IMR-90 (cell line): ENCODE data around the gene PLAAT3. TPM values are rescaled to one million over a fixed set of nuclear protein-coding genes. Genes with fewer than 3 reads are reported as not detected.

Source experiments
- ATAC-seq: fragments of 200-7000 bp; cut with Tn5 transposase; 2 replicates; pipeline ENCODE4 v1.9.1; 2020; ENCODE audit warnings: low read depth, mild to moderate bottlenecking, moderate library complexity
- BruUV-seq: library from RNA; stranded (reverse); fragments of 400-500 nt; replicated peaks from 2 replicates; lab custom pipeline; 2021; lab: Mats Ljungman, UMichigan
- CTCF ChIA-PET: fragments of 300-600 bp; formaldehyde crosslinking; extraction: SDS; loops from one replicate; lab custom pipeline; 2021; ENCODE audit warnings: antibody characterized with exemption; lab: Yijun Ruan, JAX
- POLR2A ChIA-PET: fragments of 300-600 bp; sonication (Branson Sonifier 250); formaldehyde crosslinking; loops from one replicate; lab custom pipeline; 2022; ENCODE audit warnings: antibody characterized with exemption; ENCODE audit not compliant: unreplicated experiment; lab: Charles Lee
- DNase-seq: peaks from one replicate; pipeline ENCODE4 v3.0.0; 2013
- H2AFZ ChIP-seq: replicated peaks from 2 replicates; pipeline ENCODE3; 2013; ENCODE audit warnings: low read length, mild to moderate bottlenecking; ENCODE audit not compliant: poor library complexity
- H2AK5ac ChIP-seq: 2 replicates; pipeline ENCODE4 v1.6.1; 2013; ENCODE audit warnings: low read depth, low read length, inconsistent platforms
- H2AK9ac ChIP-seq: replicated peaks from 2 replicates; pipeline ENCODE3; 2013; ENCODE audit warnings: mild to moderate bottlenecking, low read depth, low read length, moderate library complexity; ENCODE audit not compliant: poor library complexity
- H2BK120ac ChIP-seq: 2 replicates; pipeline ENCODE4 v1.6.1; 2013; ENCODE audit warnings: low read depth, low read length, inconsistent platforms
- H2BK15ac ChIP-seq: 3 replicates; pipeline ENCODE4 v1.6.1; 2013; ENCODE audit warnings: low read depth, low read length, inconsistent platforms
- H2BK20ac ChIP-seq: 2 replicates; pipeline ENCODE4 v1.6.1; 2013; ENCODE audit warnings: low read depth, mild to moderate bottlenecking, inconsistent platforms, low read length, moderate library complexity
- H2BK5ac ChIP-seq: 2 replicates; pipeline ENCODE4 v1.6.1; 2013; ENCODE audit warnings: mild to moderate bottlenecking, low read depth, low read length, inconsistent platforms; ENCODE audit not compliant: poor library complexity, severe bottlenecking
- H3K14ac ChIP-seq: replicated peaks from 2 replicates; pipeline ENCODE4 v1.6.1; 2013; ENCODE audit warnings: low read depth, low read length, inconsistent platforms
- H3K18ac ChIP-seq: 2 replicates; pipeline ENCODE4 v1.6.1; 2013; ENCODE audit warnings: low read depth, low read length, control low read depth
- H3K23ac ChIP-seq: 2 replicates; pipeline ENCODE4 v1.6.1; 2013; ENCODE audit warnings: low read depth, low read length, inconsistent platforms
- H3K27ac ChIP-seq: 2 replicates; pipeline ENCODE4 v1.5.1; 2013; ENCODE audit warnings: mild to moderate bottlenecking, control low read depth, low read length; ENCODE audit not compliant: insufficient read depth
- H3K27me3 ChIP-seq: 2 replicates; pipeline ENCODE4 v1.6.1; 2013; ENCODE audit warnings: low read length; ENCODE audit not compliant: control insufficient read depth, insufficient read depth
- H3K36me3 ChIP-seq: 2 replicates; pipeline ENCODE4 v1.6.1; 2013; ENCODE audit warnings: low read length, mixed read lengths; ENCODE audit not compliant: control insufficient read depth, insufficient read depth
- H3K4ac ChIP-seq: 2 replicates; pipeline ENCODE4 v1.6.1; 2013; ENCODE audit warnings: low read depth, low read length, inconsistent platforms
- H3K4me1 ChIP-seq: 2 replicates; pipeline ENCODE4 v1.6.1; 2013; ENCODE audit warnings: low read length, mixed read lengths; ENCODE audit not compliant: control insufficient read depth, insufficient read depth
- H3K4me2 ChIP-seq: 2 replicates; pipeline ENCODE4 v1.6.1; 2013; ENCODE audit warnings: low read depth, mild to moderate bottlenecking, control low read depth, low read length, moderate library complexity
- H3K4me3 ChIP-seq: 2 replicates; pipeline ENCODE4 v1.5.1; 2013; ENCODE audit warnings: low read depth, mild to moderate bottlenecking, control low read depth, low read length, moderate library complexity; ENCODE audit not compliant: insufficient read depth
- H3K56ac ChIP-seq: 2 replicates; pipeline ENCODE4 v1.6.1; 2013; ENCODE audit warnings: low read length, inconsistent platforms; ENCODE audit not compliant: insufficient read depth; ENCODE audit errors: extremely low read depth
- H3K79me1 ChIP-seq, 2 experiments: 2 replicates each; pipeline ENCODE4 v1.6.1; 2013; ENCODE audit warnings: low read length in 2 of 2, inconsistent platforms in 1 of 2, low read depth in 1 of 2
- H3K9ac ChIP-seq: 2 replicates; pipeline ENCODE4 v1.6.1; 2013; ENCODE audit warnings: low read depth, low read length, control low read depth
- H3K9me1 ChIP-seq: 2 replicates; pipeline ENCODE4 v1.6.1; 2013; ENCODE audit warnings: low read length, inconsistent platforms; ENCODE audit not compliant: insufficient read depth
- H3K9me3 ChIP-seq: 2 replicates; pipeline ENCODE4 v1.6.1; 2013; ENCODE audit warnings: low read length; ENCODE audit not compliant: control insufficient read depth, insufficient read depth
- H4K20me1 ChIP-seq: 2 replicates; pipeline ENCODE4 v1.6.1; 2013; ENCODE audit warnings: low read length, inconsistent platforms; ENCODE audit not compliant: insufficient read depth
- H4K5ac ChIP-seq: 2 replicates; pipeline ENCODE4 v1.6.1; 2013; ENCODE audit warnings: mild to moderate bottlenecking, low read depth, low read length, control low read depth
- H4K8ac ChIP-seq, 2 experiments: 2 replicates each; pipeline ENCODE4 v1.6.1; 2013; ENCODE audit warnings: low read depth in 2 of 2, low read length in 2 of 2, control low read depth in 1 of 2, inconsistent platforms in 1 of 2
- H4K91ac ChIP-seq: 2 replicates; pipeline ENCODE4 v1.6.1; 2013; ENCODE audit warnings: low read depth, low read length, inconsistent platforms; ENCODE audit not compliant: insufficient read depth
- BHLHE40 ChIP-seq: fragments of 150-350 bp; IDR thresholded peaks from 2 replicates; pipeline ENCODE4 v1.6.1; 2016; ENCODE audit warnings: mild to moderate bottlenecking, low read depth, low read length
- CEBPB ChIP-seq: IDR thresholded peaks from 2 replicates; pipeline ENCODE4 v1.6.1; 2012; ENCODE audit warnings: low read depth, low read length, improper control_type of control experiment
- CHD1 ChIP-seq: IDR thresholded peaks from 2 replicates; pipeline ENCODE4 v1.6.1; 2012; ENCODE audit warnings: low read depth, low read length, improper control_type of control experiment
- CTCF ChIP-seq: conservative IDR thresholded peaks from 2 replicates; pipeline ENCODE4 v1.5.1; 2012; ENCODE audit warnings: mild to moderate bottlenecking, low read depth, low read length, improper control_type of control experiment
- ELK1 ChIP-seq: fragments of 150-350 bp; IDR thresholded peaks from 2 replicates; pipeline ENCODE4 v1.6.1; 2016; ENCODE audit warnings: low read depth, mild to moderate bottlenecking, low read length, moderate library complexity, borderline replicate concordance
- FOS ChIP-seq: fragments of 150-350 bp; IDR thresholded peaks from 2 replicates; pipeline ENCODE4 v1.6.1; 2016; ENCODE audit warnings: low read depth, low read length
- MAFK ChIP-seq: IDR thresholded peaks from 2 replicates; pipeline ENCODE4 v1.6.1; 2012; ENCODE audit warnings: low read depth, low read length, improper control_type of control experiment
- MAZ ChIP-seq: IDR thresholded peaks from 2 replicates; pipeline ENCODE4 v1.6.1; 2012; ENCODE audit warnings: low read depth, mild to moderate bottlenecking, low read length, improper control_type of control experiment, moderate library complexity, borderline replicate concordance
- MXI1 ChIP-seq: IDR thresholded peaks from 2 replicates; pipeline ENCODE4 v1.6.1; 2012; ENCODE audit warnings: low read depth, mild to moderate bottlenecking, low read length, moderate library complexity, borderline replicate concordance
- NFE2L2 ChIP-seq: fragments of 150-350 bp; IDR thresholded peaks from 2 replicates; pipeline ENCODE4 v1.6.1; 2016; ENCODE audit warnings: low read depth, mild to moderate bottlenecking, low read length
- POLR2A ChIP-seq: IDR thresholded peaks from 2 replicates; pipeline ENCODE4 v1.6.1; 2012; ENCODE audit warnings: mild to moderate bottlenecking, low read depth, low read length
- RAD21 ChIP-seq: IDR thresholded peaks from 2 replicates; pipeline ENCODE4 v1.6.1; 2012; ENCODE audit warnings: low read length, improper control_type of control experiment
- RCOR1 ChIP-seq: IDR thresholded peaks from 2 replicates; pipeline ENCODE4 v1.6.1; 2012; ENCODE audit warnings: mild to moderate bottlenecking, low read length, improper control_type of control experiment; ENCODE audit not compliant: insufficient replicate concordance
- RFX5 ChIP-seq: IDR thresholded peaks from 2 replicates; pipeline ENCODE4 v1.8.0; 2012; ENCODE audit warnings: low read depth, mild to moderate bottlenecking, low read length, moderate library complexity
- SMC3 ChIP-seq: fragments of 150-350 bp; IDR thresholded peaks from 2 replicates; pipeline ENCODE4 v1.6.1; 2016; ENCODE audit warnings: low read depth, mild to moderate bottlenecking, antibody characterized with exemption, low read length, moderate library complexity
- USF2 ChIP-seq: fragments of 150-350 bp; IDR thresholded peaks from 2 replicates; pipeline ENCODE4 v1.6.1; 2017; ENCODE audit warnings: mild to moderate bottlenecking, antibody characterized with exemption, low read length, low read depth
- WGBS, 2 experiments: methylation state at CpG; one replicate each; pipeline versions ENCODE4 v1.1.5 to v1.1.7; 2013; ENCODE audit warnings: missing lambda C conversion rate in 2 of 2; ENCODE audit not compliant: insufficient read length in 1 of 2; ENCODE audit errors: extremely low coverage in 2 of 2; 5-methylcytosine and 5-hydroxymethylcytosine counted together
- dilution Hi-C: fragments of 300-500 bp; cut with HindIII; formaldehyde crosslinking; loops from one replicate; pipeline ENCODE4 v1.14.3; 2018; ENCODE audit warnings: low sequenced_read_pairs; ENCODE audit not compliant: unreplicated experiment
- in situ Hi-C: fragments of 300-500 bp; cut with MboI; formaldehyde crosslinking; loops from 3 replicates; pipeline ENCODE4 v1.14.3; 2019; ENCODE audit warnings: low sequenced_read_pairs, inconsistent platforms, mixed read lengths
- intact Hi-C: fragments of 100-400 bp; cut with micrococcal nuclease; formaldehyde crosslinking; loops from 2 replicates; pipeline ENCODE4 v1.10.0; 2022
- polyA plus RNA-seq, 3 experiments: library from polyadenylated mRNA; depleted of rRNA; stranded (reverse); fragments of >200 nt; gene quantifications; 2 replicates each; pipeline ENCODE4 v1.2.3, GENCODE V29; 2012; ENCODE audit warnings: low replicate concordance in 1 of 3
- total RNA-seq: library from RNA; depleted of rRNA; stranded (reverse); fragments of >200 nt; gene quantifications from 2 replicates; pipeline ENCODE4 v1.2.3, GENCODE V29; 2012

The PLAAT3 gene
- total and polyA plus RNA-seq, 2 of the 4 experiments (the other 2 are of a cell fraction), result 3.2 to 3.9 TPM

GRCh38 chr11:63532117-63532516 is 82.1 kb downstream of the PLAAT3 start:
- H4K8ac ChIP-seq, result no peak overlapping the region
- ATAC-seq (no peak), DNase-seq (no peak)
- WGBS, 2 experiments, result no CpG with 5 or more reads among the region's 2 CpGs
- dilution Hi-C loops (no loop called here), intact Hi-C loops (no loop called here), in situ Hi-C loops (no loop called here)
- H4K91ac ChIP-seq, result no peak overlapping the region
- H3K56ac ChIP-seq, result no peak overlapping the region
- H2BK5ac ChIP-seq, result no peak overlapping the region
- H3K36me3 ChIP-seq, result no peaks in the 10 kb centered on the region
- H3K4ac ChIP-seq, result no peak overlapping the region
- H3K9me1 ChIP-seq, result no peaks in the 10 kb centered on the region
- H3K27me3 ChIP-seq, result peaks cover 5% of the 10 kb centered on the region
- H3K9me3 ChIP-seq, result no peaks in the 10 kb centered on the region
- no peak overlapping the region for H3K14ac ChIP-seq
- H3K18ac ChIP-seq, result no peak overlapping the region
- H3K4me3 ChIP-seq, result no peak overlapping the region
- H3K9ac ChIP-seq, result no peak overlapping the region
- no TSS peak for BruUV-seq
- no peak overlapping the region for H3K23ac ChIP-seq
- no peak overlapping the region for H3K4me2 ChIP-seq
- H3K79me1 ChIP-seq, result no peaks in the 10 kb centered on the region
- no peaks in the 10 kb centered on the region for H4K20me1 ChIP-seq
- H2BK20ac ChIP-seq, result no peak overlapping the region
- H2AK9ac ChIP-seq, result no peak overlapping the region
- ChIA-PET CTCF (no interaction called here), POLR2A (no interaction called here)
- TF ChIP-seq POLR2A, result no peak
- TF ChIP-seq CEBPB, result no peak
- no peak for TF ChIP-seq CTCF
- no peak for TF ChIP-seq RAD21
- TF ChIP-seq NFE2L2, result no peak
- no peak for TF ChIP-seq BHLHE40
- TF ChIP-seq MXI1, result no peak
- TF ChIP-seq MAFK, result no peak
- TF ChIP-seq RFX5, result no peak
- TF ChIP-seq USF2, result no peak
- no peak for TF ChIP-seq ELK1
- TF ChIP-seq MAZ, result no peak
- no peak for TF ChIP-seq FOS
- TF ChIP-seq SMC3, result no peak
- no peak for TF ChIP-seq CHD1
- TF ChIP-seq RCOR1, result no peak
- H4K5ac ChIP-seq, result no peak overlapping the region
- no peak overlapping the region for H2BK15ac ChIP-seq
- H2BK120ac ChIP-seq, result no peak overlapping the region
- H3K27ac ChIP-seq, result no peak overlapping the region
- no peak overlapping the region for H2AK5ac ChIP-seq
- H3K4me1 ChIP-seq, result peaks cover 6% of the 10 kb centered on the region; the same call in 1 of the 2 replicates
- H2AFZ ChIP-seq, result no peak overlapping the region
